Measurements from ENCODE around the gene KCNQ1. TPM values are rescaled to one million over a fixed set of nuclear protein-coding genes. Genes with fewer than 3 reads are reported as not detected.

Gene KCNQ1
- total and polyA plus RNA-seq, 2 of the 13 experiments (the other 11 are each of a cell fraction or from before 2014, with no cell fraction given), result 0.02 to 0.08 TPM

- TF ChIP-seq GTF3A (CRISPR knock-in tag; conservative IDR thresholded peaks at IDR 0.05), result no peak
- TF ChIP-seq DNMT3B (CRISPR knock-in tag; conservative IDR thresholded peaks at IDR 0.05), result no peak
- no peak for TF ChIP-seq USF2 (IDR thresholded peaks at IDR 0.05; ENCODE audit: low read depth, low read length)
- TF ChIP-seq USF2 (CRISPR knock-in tag; IDR thresholded peaks at IDR 0.05; ENCODE audit: borderline replicate concordance), result no peak
- TF ChIP-seq ZNF720 (CRISPR knock-in tag; IDR thresholded peaks at IDR 0.05), result no peak
- TF ChIP-seq, protein P1, sequence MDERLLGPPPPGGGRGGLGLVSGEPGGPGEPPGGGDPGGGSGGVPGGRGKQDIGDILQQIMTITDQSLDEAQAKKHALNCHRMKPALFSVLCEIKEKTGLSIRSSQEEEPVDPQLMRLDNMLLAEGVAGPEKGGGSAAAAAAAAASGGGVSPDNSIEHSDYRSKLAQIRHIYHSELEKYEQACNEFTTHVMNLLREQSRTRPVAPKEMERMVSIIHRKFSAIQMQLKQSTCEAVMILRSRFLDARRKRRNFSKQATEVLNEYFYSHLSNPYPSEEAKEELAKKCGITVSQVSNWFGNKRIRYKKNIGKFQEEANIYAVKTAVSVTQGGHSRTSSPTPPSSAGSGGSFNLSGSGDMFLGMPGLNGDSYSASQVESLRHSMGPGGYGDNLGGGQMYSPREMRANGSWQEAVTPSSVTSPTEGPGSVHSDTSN (CRISPR knock-in tag; IDR thresholded peaks at IDR 0.05), result no peak
- no peak for TF ChIP-seq CBX2 (IDR thresholded peaks at IDR 0.05; ENCODE audit: low read depth, low read length)
- no peak; the same call in 1 of the 2 replicates for TF ChIP-seq CBX2 (CRISPR knock-in tag; IDR thresholded peaks at IDR 0.05; ENCODE audit: low read depth)
- TF ChIP-seq, protein P2, sequence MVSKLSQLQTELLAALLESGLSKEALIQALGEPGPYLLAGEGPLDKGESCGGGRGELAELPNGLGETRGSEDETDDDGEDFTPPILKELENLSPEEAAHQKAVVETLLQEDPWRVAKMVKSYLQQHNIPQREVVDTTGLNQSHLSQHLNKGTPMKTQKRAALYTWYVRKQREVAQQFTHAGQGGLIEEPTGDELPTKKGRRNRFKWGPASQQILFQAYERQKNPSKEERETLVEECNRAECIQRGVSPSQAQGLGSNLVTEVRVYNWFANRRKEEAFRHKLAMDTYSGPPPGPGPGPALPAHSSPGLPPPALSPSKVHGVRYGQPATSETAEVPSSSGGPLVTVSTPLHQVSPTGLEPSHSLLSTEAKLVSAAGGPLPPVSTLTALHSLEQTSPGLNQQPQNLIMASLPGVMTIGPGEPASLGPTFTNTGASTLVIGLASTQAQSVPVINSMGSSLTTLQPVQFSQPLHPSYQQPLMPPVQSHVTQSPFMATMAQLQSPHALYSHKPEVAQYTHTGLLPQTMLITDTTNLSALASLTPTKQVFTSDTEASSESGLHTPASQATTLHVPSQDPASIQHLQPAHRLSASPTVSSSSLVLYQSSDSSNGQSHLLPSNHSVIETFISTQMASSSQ (IDR thresholded peaks at IDR 0.05; ENCODE audit: low read depth), result no peak
- TF ChIP-seq, protein P2 (CRISPR knock-in tag; IDR thresholded peaks at IDR 0.05; ENCODE audit: borderline replicate concordance), result no peak
- TF ChIP-seq ZNF713 (CRISPR knock-in tag; IDR thresholded peaks at IDR 0.05), result no peak
- no peak for TF ChIP-seq NR2F6 (IDR thresholded peaks at IDR 0.05)
- no peak for TF ChIP-seq NR2F6 (CRISPR knock-in tag; IDR thresholded peaks at IDR 0.05)
- TF ChIP-seq ZFY (CRISPR knock-in tag; IDR thresholded peaks at IDR 0.05), result 0 out of 2 replicates have a peak, but pooled peaks have one; percentile 1
- no peak for TF ChIP-seq SKIL (CRISPR knock-in tag; IDR thresholded peaks at IDR 0.05; ENCODE audit: borderline replicate concordance)
- no peak for TF ChIP-seq SOX6 (IDR thresholded peaks at IDR 0.05)
- TF ChIP-seq SOX6 (CRISPR knock-in tag; IDR thresholded peaks at IDR 0.05), result no peak; the same call in 1 of the 2 replicates
- no peak for TF ChIP-seq TEAD2 (CRISPR knock-in tag; IDR thresholded peaks at IDR 0.05)
- no peak for TF ChIP-seq ZSCAN30 (CRISPR knock-in tag; IDR thresholded peaks at IDR 0.05)
- TF ChIP-seq GATA4 (IDR thresholded peaks at IDR 0.05; ENCODE audit: borderline replicate concordance, low read depth), result no peak
- no peak for TF ChIP-seq NBN (conservative IDR thresholded peaks at IDR 0.05)
- TF ChIP-seq ZSCAN31 (CRISPR knock-in tag; IDR thresholded peaks at IDR 0.05; ENCODE audit: low read depth), result 0 out of 2 replicates have a peak, but pooled peaks have one; percentile 50
- no peak for TF ChIP-seq POLR2AphosphoS5 (IDR thresholded peaks at IDR 0.05; ENCODE audit: low read depth, low read length)
- TF ChIP-seq SPEN (CRISPR knock-in tag; IDR thresholded peaks at IDR 0.05; ENCODE audit: low read depth), result no peak
- no peak for TF ChIP-seq SP2 (CRISPR knock-in tag; IDR thresholded peaks at IDR 0.05)
Measured at GRCh38 chr11:2564008-2564530, 119.3 kb downstream of the KCNQ1 start (continued).

Data from HepG2 (cell line).